NCI-H146 treated with DMSO at 0.1 percent for 48 hours (cell line): Measurements from ENCODE around the gene GCNT4.
"Not testable (repeated sequence)": the region's sequence is repeated elsewhere in the genome, so short reads cannot be mapped to it uniquely, and the experiment has no call there.

Source experiments
- DNase-seq: peaks from one replicate; lab custom pipeline; 2025; ENCODE audit not compliant: unreplicated experiment; lab: John Stamatoyannopoulos, UW

GCNT4 gene, protein sequence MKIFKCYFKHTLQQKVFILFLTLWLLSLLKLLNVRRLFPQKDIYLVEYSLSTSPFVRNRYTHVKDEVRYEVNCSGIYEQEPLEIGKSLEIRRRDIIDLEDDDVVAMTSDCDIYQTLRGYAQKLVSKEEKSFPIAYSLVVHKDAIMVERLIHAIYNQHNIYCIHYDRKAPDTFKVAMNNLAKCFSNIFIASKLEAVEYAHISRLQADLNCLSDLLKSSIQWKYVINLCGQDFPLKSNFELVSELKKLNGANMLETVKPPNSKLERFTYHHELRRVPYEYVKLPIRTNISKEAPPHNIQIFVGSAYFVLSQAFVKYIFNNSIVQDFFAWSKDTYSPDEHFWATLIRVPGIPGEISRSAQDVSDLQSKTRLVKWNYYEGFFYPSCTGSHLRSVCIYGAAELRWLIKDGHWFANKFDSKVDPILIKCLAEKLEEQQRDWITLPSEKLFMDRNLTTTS

GRCh38 chr5:75052192-75053053, at the start of gene GCNT4:
TSS of gene GCNT4 (minus strand) at chr5:75052558. CDS start at chr5:75030037, 22,521 bp downstream.
- no peak for DNase-seq

- not testable (repeated sequence) for DNase-seq
Observed at GRCh38 chr5:75095956-75096355, 43.6 kb upstream of the GCNT4 start.

- DNase-seq: no peak
Observed at GRCh38 chr5:75091597-75091996, 39.2 kb upstream of the GCNT4 start.

- DNase-seq: no peak
Observed at GRCh38 chr5:75089662-75090061, 37.3 kb upstream of the GCNT4 start.

DNA sequence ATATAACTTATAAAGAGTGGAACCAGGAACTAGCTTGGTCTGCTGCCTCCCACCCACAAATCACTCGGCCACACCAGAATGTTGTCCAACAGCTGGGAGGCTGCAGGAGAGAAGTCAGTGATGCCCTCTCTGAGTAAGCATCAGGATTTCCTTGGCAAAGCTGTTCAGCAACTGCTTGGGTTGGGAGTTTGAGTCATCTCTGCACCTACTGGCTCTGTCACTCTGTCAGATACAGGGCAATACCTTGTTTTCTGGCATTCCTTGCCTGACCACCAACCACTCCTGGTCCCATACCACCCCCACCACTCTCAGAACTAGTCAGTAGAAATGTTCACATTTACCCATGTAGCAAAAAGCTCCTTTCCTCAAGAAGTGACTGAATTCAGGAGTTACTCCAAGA, 36.8 kb upstream of the GCNT4 start:
- no peak for DNase-seq

DNA sequence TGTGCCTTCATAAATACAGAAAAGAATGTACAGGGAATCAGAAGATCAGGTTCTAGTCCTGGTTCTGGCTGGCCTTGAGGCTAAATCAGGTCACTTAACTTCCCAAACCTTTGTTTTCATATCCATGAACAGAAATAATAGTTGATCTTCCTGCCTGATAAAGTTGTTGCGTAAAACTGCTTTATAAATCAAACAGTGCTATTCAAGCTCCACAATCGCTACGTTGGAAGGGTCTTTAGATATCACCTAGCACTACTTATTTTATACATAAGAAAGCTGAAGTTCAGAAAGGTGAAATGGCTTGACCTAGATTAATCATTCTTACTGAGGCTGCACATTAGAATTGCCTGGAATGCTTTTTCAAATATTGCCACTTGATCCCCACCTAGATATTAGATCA, 36.3 kb upstream of the GCNT4 start:
- DNase-seq: no peak

DNA sequence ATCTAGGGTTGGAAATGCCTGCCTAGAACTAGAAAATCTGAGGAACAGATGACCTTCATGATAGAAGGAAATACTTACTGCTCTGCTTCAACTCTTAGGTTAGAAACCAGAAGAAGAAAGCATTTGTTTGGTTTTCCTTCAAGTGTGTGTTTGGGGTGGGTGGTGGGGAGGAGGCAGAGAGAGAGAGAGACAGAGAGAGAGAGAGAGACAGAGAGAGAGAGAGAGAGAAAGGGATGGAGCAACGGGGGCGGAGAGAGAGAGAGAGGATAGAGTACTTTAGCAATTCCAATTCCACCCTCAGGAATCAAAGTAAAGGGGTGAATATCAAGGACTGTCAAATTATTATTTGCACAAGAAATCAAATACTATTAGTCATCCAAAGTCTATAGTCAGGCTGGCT, 29.2 kb upstream of the GCNT4 start:
- no peak for DNase-seq

DNA sequence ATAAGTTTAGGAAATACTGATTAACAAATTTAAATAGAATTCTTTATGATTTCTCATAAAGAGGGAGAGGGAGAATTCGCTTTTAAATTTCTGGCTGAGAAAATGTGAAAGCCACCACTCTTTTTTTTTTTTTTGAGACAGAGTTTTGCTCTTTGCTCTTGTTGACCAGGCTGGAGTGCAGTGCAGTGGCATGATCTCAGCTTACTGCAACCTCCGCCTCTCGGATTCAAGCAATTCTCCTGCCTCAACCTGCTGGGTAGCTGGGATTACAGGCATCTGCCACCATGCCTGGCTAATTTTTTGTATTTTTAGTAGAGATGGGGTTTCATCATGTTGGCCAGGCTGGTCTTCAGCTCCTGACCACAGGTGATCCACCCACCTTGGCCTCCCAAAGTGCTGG, 27.0 kb upstream of the GCNT4 start:
- not testable (repeated sequence) for DNase-seq

DNA sequence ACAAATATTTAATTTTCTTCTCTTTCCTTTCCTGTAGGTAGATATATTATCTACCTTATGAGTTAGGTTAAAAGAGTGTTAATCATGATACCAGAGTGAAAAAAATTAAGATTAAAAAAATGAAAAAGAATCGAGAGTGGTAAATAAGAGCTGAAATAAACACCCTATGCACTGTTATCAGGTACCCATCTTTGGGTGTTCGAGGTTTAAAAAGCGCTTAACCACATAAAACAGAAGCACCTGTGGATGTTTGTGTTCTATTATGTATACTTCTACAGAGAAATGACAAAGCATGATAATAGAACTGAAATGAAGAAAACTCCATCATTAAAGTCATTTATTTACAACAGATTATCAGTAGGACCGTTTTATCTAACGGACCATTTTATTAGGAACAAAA, 25.7 kb upstream of the GCNT4 start:
- DNase-seq: no peak

GRCh38 chr5:75072061-75072460, 19.7 kb upstream of the GCNT4 start:
- no peak for DNase-seq

DNA sequence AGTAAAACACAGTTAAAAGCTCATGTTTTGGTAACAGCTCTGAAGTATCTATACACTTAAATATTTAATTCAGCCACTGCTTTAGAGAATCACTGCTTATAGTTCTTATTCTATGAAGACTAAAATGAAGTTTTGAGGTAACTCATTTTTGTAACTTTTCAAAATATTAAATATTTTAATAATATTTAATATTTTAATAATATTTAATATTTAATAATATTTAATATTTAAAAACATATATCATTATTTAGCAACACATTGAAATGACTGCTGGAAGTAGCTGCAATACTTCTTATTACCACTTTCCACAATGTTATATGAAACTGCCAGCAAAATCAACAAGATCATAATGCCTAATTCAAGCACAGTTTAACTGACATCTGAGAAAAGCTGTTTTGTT, 18.7 kb upstream of the GCNT4 start:
- no peak for DNase-seq

DNA sequence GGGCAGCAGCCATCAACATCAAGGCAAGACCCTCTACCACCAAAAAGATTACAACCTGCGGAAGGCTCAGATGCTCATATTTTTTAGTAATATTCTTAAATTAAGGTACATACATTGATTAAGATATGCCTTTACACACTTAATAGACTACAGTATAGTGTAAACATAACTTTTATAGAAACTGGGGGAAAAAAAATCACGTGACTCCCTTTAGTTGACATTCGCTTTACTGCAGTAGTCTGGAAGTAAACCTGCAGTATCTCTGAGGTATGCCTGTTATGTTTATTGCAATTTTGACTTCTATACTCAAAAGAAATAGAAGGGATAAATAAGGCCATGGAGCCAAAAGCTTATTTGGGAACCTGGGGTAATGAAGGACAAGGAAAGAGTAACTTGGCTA, 15.1 kb upstream of the GCNT4 start:
- DNase-seq: no peak

DNA sequence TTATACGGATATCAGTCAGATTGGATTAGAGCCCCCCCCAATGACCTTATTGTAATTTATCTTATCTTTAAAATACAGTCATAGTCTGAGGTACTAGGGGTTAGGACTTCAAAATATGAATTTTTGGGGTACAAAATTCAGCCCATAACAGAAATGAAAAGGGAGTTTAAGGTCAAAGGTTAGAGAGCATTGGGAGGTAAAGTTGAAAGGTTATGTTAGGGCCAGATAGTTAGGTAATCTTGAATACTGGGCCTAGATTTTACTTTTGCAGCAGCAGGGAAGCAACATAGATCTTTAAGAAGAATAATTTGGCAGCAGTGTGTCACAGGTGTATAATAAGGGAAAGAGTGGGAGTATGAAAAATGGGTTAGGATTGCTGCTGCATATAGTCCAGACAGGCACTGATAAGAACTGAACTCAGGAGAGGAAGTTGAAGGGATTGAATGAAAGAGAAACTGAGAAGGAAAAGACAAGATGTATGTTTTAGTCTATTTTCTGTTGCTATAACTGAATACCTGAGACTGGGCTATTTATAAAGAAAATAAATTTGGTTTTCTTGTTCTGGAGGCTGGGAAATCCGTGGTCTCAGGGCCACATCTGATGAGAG, 10.7 kb upstream of the GCNT4 start:
- no peak for DNase-seq

GRCh38 chr5:75059912-75060545, 7.7 kb upstream of the GCNT4 start:
- no peak for DNase-seq

DNA sequence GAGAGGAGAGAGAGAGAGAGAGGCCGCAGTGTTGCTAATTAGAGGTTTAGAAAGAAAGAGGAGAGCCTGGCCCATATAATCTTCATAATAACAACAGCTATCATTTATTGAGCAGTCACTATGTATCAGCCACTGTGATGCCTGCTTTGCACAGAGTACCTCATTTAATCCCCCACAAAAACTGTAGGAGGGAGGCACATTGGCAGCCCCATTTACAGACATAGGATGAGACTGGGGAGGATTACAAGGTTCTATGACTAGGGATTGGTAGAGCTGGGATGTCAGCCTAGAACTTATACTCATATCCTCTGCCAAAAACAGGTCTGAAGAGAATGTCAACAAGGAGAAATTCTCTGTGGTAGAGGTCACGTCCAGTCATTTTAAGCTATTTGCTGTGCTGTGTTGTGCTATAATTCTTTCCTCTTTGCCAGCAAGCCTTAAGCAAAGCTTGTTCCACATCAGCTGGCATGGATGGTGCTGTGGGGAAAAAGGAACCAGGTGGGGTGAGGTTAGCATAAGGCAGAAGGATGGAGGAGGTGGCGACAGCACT, 6.7 kb upstream of the GCNT4 start:
- DNase-seq: no peak

- DNase-seq: no peak
Observed at GRCh38 chr5:75057561-75057960, 5.2 kb upstream of the GCNT4 start.

DNA sequence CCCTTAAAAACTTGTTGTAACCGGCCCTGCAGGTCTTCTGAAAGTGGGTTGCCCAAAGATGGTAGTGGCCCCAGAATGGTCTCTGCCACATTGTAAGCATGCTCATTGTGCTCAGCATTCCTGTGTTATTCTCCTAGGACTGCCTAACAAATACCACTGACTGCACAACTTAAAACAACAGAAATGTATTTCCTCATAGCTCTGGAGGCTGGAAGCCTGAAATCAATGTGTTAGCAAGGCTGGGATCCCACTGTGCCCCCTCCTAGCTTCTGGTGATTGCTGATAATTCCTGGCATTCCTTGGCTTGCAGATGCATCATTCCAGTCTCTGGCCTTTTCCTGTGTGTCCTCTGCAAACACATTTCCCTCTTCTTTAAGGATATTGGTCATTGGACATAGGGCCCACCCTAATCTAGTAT, 3.4 kb upstream of the GCNT4 start:
- DNase-seq: no peak

GRCh38 chr5:75054134-75054930, 2.0 kb upstream of the GCNT4 start:
- DNase-seq: no peak

DNA sequence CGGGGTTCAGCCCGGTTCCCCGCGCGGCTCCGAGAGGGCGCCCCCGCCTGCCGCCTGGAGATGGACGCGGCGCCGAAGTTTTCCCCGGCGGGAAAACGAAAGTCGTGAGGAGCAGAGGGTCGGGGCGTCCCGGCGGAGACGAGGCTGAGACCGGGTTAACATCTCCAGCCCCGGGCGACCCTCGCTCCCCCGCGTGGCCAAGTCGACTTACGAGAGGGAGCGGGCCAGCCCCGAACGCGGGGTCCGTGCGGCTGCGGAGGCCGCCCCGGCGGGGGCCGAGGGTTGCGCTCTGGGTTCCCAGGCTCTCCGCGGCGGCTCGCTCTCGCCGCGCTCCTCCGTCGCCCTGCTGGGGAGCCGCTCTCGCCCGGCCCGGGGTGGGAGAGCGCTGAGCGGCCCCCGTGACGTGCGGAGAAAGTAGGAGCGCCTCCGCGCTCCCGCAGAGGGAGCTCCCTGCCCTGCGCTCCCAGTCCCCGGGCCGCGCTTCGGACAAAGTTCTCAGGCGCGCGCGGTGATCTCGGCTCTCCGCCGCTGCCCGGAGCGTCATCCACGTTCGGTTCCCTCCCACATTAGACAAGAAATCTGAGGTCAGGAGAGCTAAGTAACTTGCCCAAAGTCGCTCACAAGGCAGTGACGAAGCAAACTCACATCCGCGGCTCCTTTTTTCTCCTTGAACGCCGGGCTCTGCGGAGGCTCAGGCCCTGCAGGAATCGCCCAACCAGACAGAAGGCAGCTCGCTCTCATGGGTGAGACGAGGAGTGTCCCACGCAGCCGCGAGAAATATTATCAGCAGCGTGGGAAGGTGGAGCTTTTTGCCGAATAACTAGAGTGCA, 1.2 kb upstream of the GCNT4 start:
- DNase-seq: no peak

GRCh38 chr5:75053054-75053303, 621 bp upstream of the GCNT4 start:
- DNase-seq: no peak
